ENCODE data around the gene MBOAT2.

MBOAT2 gene

DNA sequence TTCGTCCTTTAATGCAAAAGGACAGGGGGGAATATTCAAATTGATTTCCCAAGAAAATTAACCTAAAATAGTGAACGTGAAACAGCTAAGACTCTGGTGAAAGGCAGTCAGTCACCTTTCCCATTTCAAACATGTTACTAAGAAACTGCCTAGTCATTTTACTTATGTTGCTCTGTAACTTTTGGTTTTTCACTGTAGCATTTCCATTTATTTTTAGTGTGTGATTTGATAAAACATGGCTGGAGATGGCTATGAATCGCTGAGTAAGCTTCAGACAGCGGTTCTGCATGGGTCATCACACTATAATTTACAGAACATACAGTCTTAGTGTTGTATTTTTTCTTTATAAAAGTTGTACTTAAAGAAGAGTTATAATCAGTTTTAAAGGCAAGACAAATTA lies 150.1 kb downstream of the MBOAT2 start:
- DNase-seq = no peak
- Histone ChIP-seq H3K79me1 (ENCODE audit: low read length) (no peaks in the 10 kb centered on the region), H3K4me3 (ENCODE audit: low read length) (no peak overlapping the region), H3K23ac (ENCODE audit: low read length) (no peak overlapping the region), H2BK15ac (replicated peaks; ENCODE audit: low read depth) (no peak overlapping the region), H2BK120ac (ENCODE audit: low read depth, low read length) (no peak overlapping the region), H3K4ac (ENCODE audit: low read depth, low read length) (no peak overlapping the region), H3K9ac (ENCODE audit: low read length) (no peak overlapping the region), H2BK5ac (ENCODE audit: low read length) (no peak overlapping the region), H3K79me2 (ENCODE audit: control insufficient read depth, insufficient read depth, low read length) (no peaks in the 10 kb centered on the region), H3K27ac (ENCODE audit: low read depth, low read length) (no peak overlapping the region), H3K27me3 (ENCODE audit: insufficient read depth, low read length, poor library complexity) (no peaks in the 10 kb centered on the region), H4K8ac (ENCODE audit: low read depth, low read length) (no peak overlapping the region), H3K18ac (ENCODE audit: low read length) (no peak overlapping the region), H3K36me3 (ENCODE audit: control insufficient read depth, insufficient read depth, low read length) (no peaks in the 10 kb centered on the region), H2AK5ac (ENCODE audit: low read length) (no peak overlapping the region), H3K4me2 (ENCODE audit: low read length) (no peak overlapping the region), H4K5ac (ENCODE audit: low read length) (no peak overlapping the region), H3K56ac (ENCODE audit: low read length) (no peak overlapping the region), H3K4me1 (ENCODE audit: control insufficient read depth, low read depth, low read length) (no peaks in the 10 kb centered on the region)
- WGBS (ENCODE audit: extremely low coverage, insufficient coverage, low lambda C conversion rate) = no CpG with 5 or more reads among the region's 4 CpGs

DNA sequence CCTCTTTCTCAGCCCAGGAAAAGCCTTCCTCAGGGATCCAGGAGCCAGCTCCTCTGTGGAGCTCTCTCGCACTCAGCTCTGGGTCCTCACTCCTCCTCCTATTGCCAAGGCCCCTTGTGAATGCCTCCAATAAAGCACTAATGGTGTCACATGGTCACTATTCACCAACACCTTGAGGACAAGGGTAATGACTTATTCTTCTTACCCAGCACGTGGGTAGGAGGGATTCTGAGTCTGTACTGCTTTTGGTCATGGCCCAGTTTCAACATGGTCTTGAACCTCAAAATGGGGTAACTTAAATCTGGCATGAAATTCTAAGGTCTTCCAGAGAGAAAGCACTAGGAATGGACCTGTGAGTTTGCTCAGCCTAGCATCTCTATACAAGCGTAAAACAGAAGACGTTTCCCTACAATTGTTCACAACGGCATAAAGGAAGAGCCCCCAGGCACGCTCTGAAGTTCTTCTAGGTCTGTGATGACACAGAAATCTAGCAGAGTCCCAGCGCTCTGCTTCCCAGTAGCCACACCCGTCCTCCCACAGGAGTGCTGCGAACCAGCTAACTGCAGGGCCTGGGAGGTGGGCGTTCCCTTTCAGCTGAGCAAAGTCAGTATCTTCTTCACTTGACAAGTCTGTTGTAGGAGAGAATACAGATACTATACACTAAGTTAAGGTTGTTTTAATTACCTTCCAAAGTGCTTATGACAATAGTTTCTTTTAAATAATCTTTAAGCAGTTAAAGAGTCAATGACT lies 151.5 kb downstream of the MBOAT2 start:
- H3K4ac ChIP-seq (ENCODE audit: low read depth, low read length) = no peak overlapping the region
- H3K27me3 ChIP-seq (ENCODE audit: insufficient read depth, low read length, poor library complexity) = no peaks in the 10 kb centered on the region
- H4K5ac ChIP-seq (ENCODE audit: low read length) = no peak overlapping the region
- no peak overlapping the region for H3K4me2 ChIP-seq (ENCODE audit: low read length)
- no peak overlapping the region for H3K9ac ChIP-seq (ENCODE audit: low read length)
- no peak overlapping the region for H3K4me3 ChIP-seq (ENCODE audit: low read length)
- no peak overlapping the region for H2AK5ac ChIP-seq (ENCODE audit: low read length)
- no peak overlapping the region for H2BK15ac ChIP-seq (replicated peaks; ENCODE audit: low read depth)
- H3K36me3 ChIP-seq (ENCODE audit: control insufficient read depth, insufficient read depth, low read length) = no peaks in the 10 kb centered on the region
- no peak overlapping the region for H2BK5ac ChIP-seq (ENCODE audit: low read length)
- H3K23ac ChIP-seq (ENCODE audit: low read length) = no peak overlapping the region
- no peak overlapping the region for H2BK120ac ChIP-seq (ENCODE audit: low read depth, low read length)
- H3K27ac ChIP-seq (ENCODE audit: low read depth, low read length) = no peak overlapping the region
- H3K79me1 ChIP-seq (ENCODE audit: low read length) = no peaks in the 10 kb centered on the region
- H3K79me2 ChIP-seq (ENCODE audit: control insufficient read depth, insufficient read depth, low read length) = no peaks in the 10 kb centered on the region
- H3K18ac ChIP-seq (ENCODE audit: low read length) = no peak overlapping the region
- WGBS (ENCODE audit: extremely low coverage, insufficient coverage, low lambda C conversion rate) = no CpG with 5 or more reads among the region's 10 CpGs
- no peaks in the 10 kb centered on the region for H3K4me1 ChIP-seq (ENCODE audit: control insufficient read depth, low read depth, low read length)
- H3K56ac ChIP-seq (ENCODE audit: low read length) = no peak overlapping the region
- no peak overlapping the region for H4K8ac ChIP-seq (ENCODE audit: low read depth, low read length)
- DNase-seq = peak; percentile 23

DNA sequence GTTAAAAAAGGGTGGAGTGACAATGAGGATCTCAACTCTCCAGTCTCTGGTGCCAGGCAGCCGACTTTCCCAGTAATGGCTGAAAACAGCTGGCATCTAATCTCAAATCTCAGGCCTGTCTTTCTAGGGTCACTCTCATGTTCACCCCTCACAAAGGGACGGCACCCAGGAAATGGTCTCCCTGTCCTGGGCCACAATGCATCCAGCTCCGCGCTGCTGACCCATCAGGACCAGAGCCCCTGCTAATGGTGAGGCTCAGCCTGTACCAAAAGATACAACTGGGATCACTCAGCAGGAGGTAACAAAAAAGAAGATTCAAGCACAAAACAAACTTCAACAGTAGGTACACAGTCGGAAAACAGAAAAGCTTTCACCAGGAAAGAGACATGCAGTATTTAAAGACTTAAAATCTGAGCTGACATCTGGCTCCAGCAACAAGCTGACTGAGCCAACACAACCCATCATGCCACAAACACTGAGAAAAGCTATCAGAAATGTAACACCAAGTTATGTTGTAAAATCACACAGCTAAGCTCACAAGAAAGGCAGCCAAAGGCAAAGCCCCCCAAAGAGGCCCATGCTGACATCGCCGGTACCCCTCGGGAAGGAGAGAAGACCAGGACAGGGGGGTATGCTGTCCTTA lies 152.5 kb downstream of the MBOAT2 start:
- Histone ChIP-seq H3K4me3 (ENCODE audit: low read length) (no peak overlapping the region), H3K79me2 (ENCODE audit: control insufficient read depth, insufficient read depth, low read length) (no peaks in the 10 kb centered on the region), H3K9ac (ENCODE audit: low read length) (no peak overlapping the region), H2AK5ac (ENCODE audit: low read length) (no peak overlapping the region), H2BK15ac (replicated peaks; ENCODE audit: low read depth) (no peak overlapping the region), H3K4me1 (ENCODE audit: control insufficient read depth, low read depth, low read length) (no peaks in the 10 kb centered on the region), H4K5ac (ENCODE audit: low read length) (no peak overlapping the region), H3K4ac (ENCODE audit: low read depth, low read length) (no peak overlapping the region), H3K18ac (ENCODE audit: low read length) (no peak overlapping the region), H4K8ac (ENCODE audit: low read depth, low read length) (no peak overlapping the region), H3K36me3 (ENCODE audit: control insufficient read depth, insufficient read depth, low read length) (no peaks in the 10 kb centered on the region), H3K23ac (ENCODE audit: low read length) (no peak overlapping the region), H3K27me3 (ENCODE audit: insufficient read depth, low read length, poor library complexity) (no peaks in the 10 kb centered on the region), H3K27ac (ENCODE audit: low read depth, low read length) (no peak overlapping the region), H2BK120ac (ENCODE audit: low read depth, low read length) (no peak overlapping the region), H3K56ac (ENCODE audit: low read length) (no peak overlapping the region), H3K4me2 (ENCODE audit: low read length) (no peak overlapping the region), H2BK5ac (ENCODE audit: low read length) (no peak overlapping the region), H3K79me1 (ENCODE audit: low read length) (no peaks in the 10 kb centered on the region)
- WGBS (ENCODE audit: extremely low coverage, insufficient coverage, low lambda C conversion rate) = no CpG with 5 or more reads among the region's 8 CpGs
- DNase-seq = no peak

DNA sequence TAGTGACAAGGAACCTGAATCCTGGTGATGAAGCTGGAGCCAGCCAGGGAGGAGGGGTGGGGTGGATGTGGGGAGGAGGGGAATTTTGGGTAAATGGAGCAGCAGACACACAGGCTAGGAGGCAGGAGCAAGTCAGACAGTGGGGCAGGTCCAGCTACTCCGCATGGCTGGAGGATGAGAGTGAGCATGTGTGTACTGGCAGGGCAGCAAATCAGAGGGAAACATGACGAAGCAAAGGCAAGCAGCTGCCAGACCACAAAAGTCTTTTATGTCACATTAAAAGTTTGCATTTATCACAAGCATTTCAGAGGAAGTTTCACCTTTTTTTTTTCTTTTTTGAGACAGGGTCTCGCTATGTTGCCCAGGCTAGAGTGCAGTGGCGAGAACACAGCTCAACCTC lies 154.2 kb downstream of the MBOAT2 start:
- Histone ChIP-seq H2AK5ac (ENCODE audit: low read length) (no peak overlapping the region), H4K5ac (ENCODE audit: low read length) (no peak overlapping the region), H3K27ac (ENCODE audit: low read depth, low read length) (no peak overlapping the region), H3K4ac (ENCODE audit: low read depth, low read length) (no peak overlapping the region), H2BK15ac (replicated peaks; ENCODE audit: low read depth) (no peak overlapping the region), H3K18ac (ENCODE audit: low read length) (no peak overlapping the region), H3K4me2 (ENCODE audit: low read length) (no peak overlapping the region), H3K4me3 (ENCODE audit: low read length) (no peak overlapping the region), H3K27me3 (ENCODE audit: insufficient read depth, low read length, poor library complexity) (no peaks in the 10 kb centered on the region), H2BK120ac (ENCODE audit: low read depth, low read length) (no peak overlapping the region), H3K23ac (ENCODE audit: low read length) (no peak overlapping the region), H3K9ac (ENCODE audit: low read length) (no peak overlapping the region), H3K79me1 (ENCODE audit: low read length) (no peaks in the 10 kb centered on the region), H4K8ac (ENCODE audit: low read depth, low read length) (no peak overlapping the region), H2BK5ac (ENCODE audit: low read length) (no peak overlapping the region), H3K36me3 (ENCODE audit: control insufficient read depth, insufficient read depth, low read length) (no peaks in the 10 kb centered on the region), H3K56ac (ENCODE audit: low read length) (no peak overlapping the region), H3K4me1 (ENCODE audit: control insufficient read depth, low read depth, low read length) (no peaks in the 10 kb centered on the region), H3K79me2 (ENCODE audit: control insufficient read depth, insufficient read depth, low read length) (no peaks in the 10 kb centered on the region)
- no CpG with 5 or more reads among the region's 4 CpGs for WGBS (ENCODE audit: extremely low coverage, insufficient coverage, low lambda C conversion rate)
- no peak for DNase-seq

DNA sequence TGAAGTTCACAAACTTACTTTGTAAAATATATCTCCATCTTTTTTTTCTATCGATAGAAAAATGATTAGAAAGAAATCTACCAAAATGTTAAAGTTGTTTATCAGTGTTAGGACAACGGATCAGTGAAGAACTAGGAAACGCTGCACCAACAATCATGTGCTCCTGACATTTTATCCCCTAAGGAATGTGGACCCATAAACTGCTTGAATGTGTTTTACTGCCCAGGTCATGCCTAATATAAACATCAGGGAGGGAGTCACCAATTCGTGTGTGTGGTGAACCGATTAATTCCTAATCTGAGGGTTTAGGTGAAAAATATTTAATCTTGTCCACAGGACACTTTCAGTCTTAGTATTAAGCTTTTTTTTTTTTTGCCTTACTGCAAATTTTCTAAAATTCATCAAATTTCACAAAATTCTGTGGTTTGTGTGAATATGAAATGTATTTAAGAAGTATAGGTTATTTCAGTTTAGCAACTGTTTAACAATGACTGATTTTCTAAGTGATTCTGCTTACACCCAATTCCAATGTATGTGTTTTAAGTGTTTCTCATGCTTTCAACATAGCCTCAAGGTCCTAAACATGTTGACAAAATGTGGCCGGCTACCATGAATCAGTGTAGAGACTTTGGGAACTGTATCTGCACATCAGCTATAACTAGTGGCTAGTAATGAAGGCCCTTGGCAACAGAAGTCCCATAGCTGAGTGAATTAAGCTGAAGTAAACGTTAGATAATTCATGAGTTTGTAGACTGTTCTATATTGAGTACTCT lies 155.0 kb downstream of the MBOAT2 start:
- Histone ChIP-seq H3K4me3 (ENCODE audit: low read length) (no peak overlapping the region), H2BK15ac (replicated peaks; ENCODE audit: low read depth) (no peak overlapping the region), H3K27ac (ENCODE audit: low read depth, low read length) (no peak overlapping the region), H3K4me2 (ENCODE audit: low read length) (no peak overlapping the region), H2AK5ac (ENCODE audit: low read length) (no peak overlapping the region), H3K18ac (ENCODE audit: low read length) (no peak overlapping the region), H3K27me3 (ENCODE audit: insufficient read depth, low read length, poor library complexity) (no peaks in the 10 kb centered on the region), H2BK5ac (ENCODE audit: low read length) (no peak overlapping the region), H3K9ac (ENCODE audit: low read length) (no peak overlapping the region), H3K23ac (ENCODE audit: low read length) (no peak overlapping the region), H2BK120ac (ENCODE audit: low read depth, low read length) (no peak overlapping the region), H4K5ac (ENCODE audit: low read length) (no peak overlapping the region), H4K8ac (ENCODE audit: low read depth, low read length) (no peak overlapping the region), H3K4me1 (ENCODE audit: control insufficient read depth, low read depth, low read length) (no peaks in the 10 kb centered on the region), H3K79me2 (ENCODE audit: control insufficient read depth, insufficient read depth, low read length) (no peaks in the 10 kb centered on the region), H3K79me1 (ENCODE audit: low read length) (no peaks in the 10 kb centered on the region), H3K4ac (ENCODE audit: low read depth, low read length) (no peak overlapping the region), H3K56ac (ENCODE audit: low read length) (no peak overlapping the region), H3K36me3 (ENCODE audit: control insufficient read depth, insufficient read depth, low read length) (no peaks in the 10 kb centered on the region)
- DNase-seq = no peak
- WGBS (ENCODE audit: extremely low coverage, insufficient coverage, low lambda C conversion rate) = no CpG with 5 or more reads among the region's 7 CpGs

Measured in mesendoderm (in vitro differentiated cells).